Limb (tissue), 2 donors: Measurements from ENCODE around the gene PPP1R26.

ENCODE experiments used
- DNase-seq, 2 donors: peaks; one replicate each; pipeline ENCODE4 v3.0.0-alpha.2; 2016; ENCODE audit errors: extremely low spot score in 2 of 2

Gene PPP1R26

GRCh38 chr9:135488527-135488926, 8.9 kb downstream of the PPP1R26 start:
- DNase-seq = no peak

- DNase-seq = no peak
Observed at GRCh38 chr9:135489188-135489906, 9.8 kb downstream of the PPP1R26 start.

DNA sequence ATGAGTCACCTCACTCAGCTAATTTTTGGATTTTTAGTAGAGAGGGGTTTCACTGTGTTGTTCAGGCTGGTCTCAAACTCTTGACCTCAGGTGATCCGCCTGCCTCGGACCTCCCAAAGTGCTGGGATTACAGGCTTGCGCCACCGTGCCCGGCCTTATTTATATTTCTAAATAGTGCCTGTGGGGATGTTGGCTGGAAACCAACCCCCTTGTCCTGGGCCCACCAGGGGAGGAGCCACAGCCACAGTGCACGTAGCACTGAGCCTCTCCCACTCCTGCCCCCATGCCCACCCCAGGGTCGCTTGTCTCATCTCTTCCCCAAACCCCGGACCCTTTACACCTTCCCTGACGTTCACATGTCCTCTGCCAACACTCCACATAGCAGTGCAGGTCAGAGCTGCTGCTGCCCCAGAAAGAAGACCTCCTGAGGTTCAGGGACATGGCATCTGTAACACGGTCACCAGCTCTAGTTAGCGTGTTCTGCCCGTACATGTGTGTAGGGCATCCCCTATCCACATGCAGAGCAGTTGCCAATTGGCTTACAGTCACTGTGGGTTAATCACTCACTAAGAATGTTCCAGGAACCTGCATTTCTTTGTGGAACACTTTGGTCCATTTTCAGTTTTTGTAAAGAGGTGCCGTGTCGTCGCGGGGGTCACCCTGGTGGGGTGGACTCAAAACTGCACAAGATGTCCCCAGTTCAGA, 10.7 kb downstream of the PPP1R26 start:
- no peak for DNase-seq

GRCh38 chr9:135490980-135491464, 11.4 kb downstream of the PPP1R26 start:
- no peak for DNase-seq

- no peak for DNase-seq
Observed at GRCh38 chr9:135491764-135492163, 12.2 kb downstream of the PPP1R26 start.

DNA sequence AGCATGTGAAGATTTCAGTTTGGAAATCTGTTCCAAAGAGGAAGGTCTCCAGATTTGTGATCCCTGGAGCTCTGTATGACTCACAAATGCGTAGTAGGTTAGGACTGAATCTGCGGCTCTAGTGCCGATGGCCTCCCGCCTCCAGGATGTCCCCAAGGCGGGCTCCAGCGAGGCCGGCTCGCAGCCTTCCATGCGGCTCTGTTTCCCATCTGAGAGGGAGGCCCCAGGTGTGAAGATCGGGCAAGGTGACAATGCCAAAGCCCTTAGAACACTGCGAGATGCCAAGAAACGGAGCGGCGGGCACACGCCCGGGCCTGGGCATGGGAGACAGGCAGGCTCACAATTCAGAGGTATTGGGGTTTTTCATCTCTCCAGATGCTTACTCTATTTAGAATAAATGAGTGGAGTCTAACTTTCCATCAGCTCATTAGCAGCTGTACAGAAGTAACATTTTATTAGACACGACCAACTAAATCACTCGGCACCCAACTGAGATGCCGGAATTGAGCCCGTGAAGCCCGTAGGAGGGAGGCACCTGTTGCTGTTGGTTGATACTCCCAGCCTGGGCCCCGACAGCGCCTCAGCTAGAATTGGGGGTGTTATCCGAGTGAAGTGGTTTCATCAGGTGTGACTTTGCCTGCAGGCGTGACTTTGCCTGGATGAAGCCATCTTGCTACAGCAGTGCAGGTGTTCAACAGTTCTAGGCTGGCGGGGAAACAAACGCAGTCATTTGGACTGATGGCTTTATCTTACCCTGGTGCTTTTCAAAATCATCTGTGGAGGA, 13.5 kb downstream of the PPP1R26 start:
- DNase-seq = no peak

- no peak for DNase-seq
Observed at GRCh38 chr9:135494791-135495559, 15.4 kb downstream of the PPP1R26 start.

DNA sequence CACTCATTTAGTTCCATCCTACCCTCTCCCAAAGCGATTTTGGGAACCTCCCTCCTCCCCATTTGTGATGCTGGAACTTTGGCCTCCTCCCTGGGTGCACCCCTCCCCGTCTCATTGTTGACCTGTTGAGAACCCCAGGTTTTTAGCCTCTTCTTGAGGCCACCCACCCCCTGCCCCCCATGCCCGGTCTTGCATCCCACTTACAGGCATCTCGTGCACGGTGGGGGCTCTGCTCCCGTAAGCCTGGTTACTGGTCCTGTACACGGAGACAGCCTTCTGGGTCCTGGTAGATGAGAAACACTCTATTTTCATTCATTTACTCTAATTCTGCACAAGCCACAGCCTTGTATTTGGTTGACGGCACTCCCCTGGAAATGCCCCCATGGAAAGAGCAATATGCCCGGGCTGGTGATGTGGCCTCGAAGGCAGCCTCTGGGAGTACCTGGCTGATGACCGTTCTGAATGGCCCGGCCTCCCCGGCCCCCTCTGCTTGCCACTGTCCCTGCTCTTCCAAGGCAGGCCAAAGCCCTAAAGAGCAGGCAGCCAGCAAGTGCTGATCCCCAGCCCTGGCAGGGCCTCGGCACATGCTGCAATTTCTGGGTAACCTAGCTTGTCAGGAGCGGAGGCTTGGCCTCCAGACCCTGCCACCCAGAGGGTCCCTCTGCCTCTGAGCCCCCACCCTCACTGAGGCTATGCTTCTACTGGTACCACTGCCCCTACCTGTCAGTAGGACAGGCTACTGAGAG, 19.0 kb downstream of the PPP1R26 start:
- no peak for DNase-seq

- peak; percentile 82 to 94 for DNase-seq
Observed at GRCh38 chr9:135499326-135500070, 19.9 kb downstream of the PPP1R26 start.

DNA sequence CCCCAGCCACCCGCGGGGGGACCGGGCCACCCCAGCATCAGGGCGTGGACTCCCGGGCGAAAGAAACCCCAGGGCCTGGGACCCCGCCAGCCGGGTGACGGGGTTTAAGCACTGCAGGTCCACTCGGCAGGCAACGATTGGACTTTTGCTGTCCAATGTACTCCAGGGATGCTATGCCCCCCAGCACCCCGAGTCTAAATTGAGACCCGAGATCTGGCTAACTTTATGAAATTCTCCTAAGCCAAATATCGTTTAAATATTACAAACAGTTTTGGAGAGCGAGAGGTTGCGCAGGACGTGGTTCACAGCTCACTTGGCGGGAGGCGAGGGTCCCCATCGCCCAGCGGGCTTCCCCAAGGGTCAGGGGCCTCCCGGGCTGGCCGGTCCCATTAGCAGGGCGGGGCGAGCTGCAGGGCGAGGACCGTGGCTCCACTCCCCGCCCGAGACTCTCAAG, 20.5 kb downstream of the PPP1R26 start:
- no peak for DNase-seq

GRCh38 chr9:135500525-135501260, 21.1 kb downstream of the PPP1R26 start, which contains the start of gene MRPS2:
MRPS2 (plus strand) TSS chr9:135500682; CDS start chr9:135500711, 29 bp downstream.
- peak; percentile 90 to 91 for DNase-seq

- DNase-seq = no peak
Observed at GRCh38 chr9:135501261-135502167, 21.9 kb downstream of the PPP1R26 start.

DNA sequence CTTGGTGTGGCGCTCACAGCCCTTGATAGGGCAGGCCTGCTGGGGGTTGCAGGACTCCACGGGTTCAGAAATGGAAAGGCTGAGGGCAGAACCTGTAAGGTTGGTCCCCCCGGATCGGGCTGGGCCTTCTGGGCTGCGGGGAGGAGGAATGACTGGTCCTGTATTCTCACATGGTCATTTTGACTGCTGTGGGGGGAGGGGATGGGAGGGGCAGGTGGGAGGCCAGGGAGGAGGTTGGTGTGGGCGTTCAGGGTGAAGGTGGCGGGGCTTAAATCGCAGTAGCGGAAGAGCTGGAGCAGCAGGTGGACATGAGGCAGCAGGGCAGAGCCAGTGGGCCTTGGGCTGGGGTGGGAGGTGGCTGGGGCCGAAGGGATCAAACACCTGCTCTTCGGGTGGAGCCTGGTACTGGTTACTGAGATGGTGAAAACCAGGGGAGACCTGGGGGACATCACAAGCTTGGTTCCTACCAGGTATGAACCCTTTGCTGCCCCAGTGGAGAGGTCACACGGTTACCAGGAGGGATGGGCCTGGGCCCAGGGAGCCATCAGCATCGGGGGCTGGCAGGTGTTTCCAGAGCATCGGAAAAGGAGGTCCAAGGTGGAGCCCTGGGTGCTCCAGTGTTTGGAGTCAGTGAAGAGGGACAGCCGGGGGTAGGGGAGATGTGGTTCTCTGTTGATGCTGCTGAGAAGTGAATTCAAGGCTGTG, 22.7 kb downstream of the PPP1R26 start:
- no peak for DNase-seq

DNA sequence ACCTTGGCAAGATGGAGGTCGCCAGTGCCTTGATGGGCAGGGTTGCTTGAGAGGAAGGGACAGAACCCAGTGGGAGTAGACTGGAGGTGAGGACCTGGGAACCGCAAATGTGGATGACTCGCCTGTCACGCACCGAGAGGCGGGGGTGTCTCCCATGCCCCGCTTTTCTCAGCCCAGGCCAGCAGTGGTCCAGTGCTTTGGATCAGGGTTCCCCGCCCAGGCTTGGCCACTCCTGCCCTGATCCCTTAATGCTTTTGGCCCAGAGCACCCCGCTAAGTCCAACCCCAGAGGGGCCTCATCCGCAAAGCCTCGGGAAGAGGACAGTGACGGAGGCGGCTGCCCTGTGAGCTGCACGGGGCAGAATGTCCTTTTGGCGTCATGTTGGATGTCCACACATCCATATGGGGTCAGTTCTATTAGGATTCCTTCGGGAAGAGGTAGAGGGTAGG, 23.3 kb downstream of the PPP1R26 start:
- no peak for DNase-seq

- DNase-seq = no peak
Observed at GRCh38 chr9:135503371-135504261, 24.0 kb downstream of the PPP1R26 start.
